Psoas muscle (tissue), 8 donors: ENCODE results near the gene GNG7. TPM values are rescaled to one million over a fixed set of nuclear protein-coding genes. Genes with fewer than 3 reads are reported as not detected.
A peak's percentile ranks its signal among the peaks of the same experiment; 100 is the strongest.
"Not testable (repeated sequence)": the region's sequence is repeated elsewhere in the genome, so short reads cannot be mapped to it uniquely, and the experiment has no call there.

ENCODE experiments used
- ATAC-seq, 4 donors: fragments of 200-7000 bp; cut with Tn5 transposase; one replicate each; pipeline ENCODE4 v1.9.1; 2020; ENCODE audit warnings: moderate library complexity in 3 of 4, mild to moderate bottlenecking in 2 of 4
- DNase-seq, 2 donors: peaks; one replicate each; pipeline ENCODE4 v3.0.0-alpha.2; 2020
- H3K27ac ChIP-seq: fragments of 200-600 bp; one replicate; pipeline ENCODE4 v1.8.0; 2022
- H3K27me3 ChIP-seq, 3 donors: fragments of 200-600 bp in 1 of 3; one replicate each; pipeline versions ENCODE4 v1.6.1 to v1.8.0; 2013 to 2022; ENCODE audit warnings: low read length in 2 of 3, mild to moderate bottlenecking in 2 of 3, moderate library complexity in 1 of 3; ENCODE audit not compliant: insufficient read depth in 3 of 3
- H3K36me3 ChIP-seq, 2 donors: fragments of 200-600 bp in 1 of 2; one replicate each; pipeline versions ENCODE4 v1.6.1 to v1.8.0; 2013 to 2022; ENCODE audit warnings: low read depth in 1 of 2, mild to moderate bottlenecking in 1 of 2, moderate library complexity in 1 of 2; ENCODE audit not compliant: insufficient read depth in 1 of 2
- H3K4me1 ChIP-seq: fragments of 200-600 bp; one replicate; pipeline ENCODE4 v1.8.0; 2022
- H3K4me3 ChIP-seq: fragments of 200-600 bp; one replicate; pipeline ENCODE4 v1.8.0; 2022; ENCODE audit warnings: mild to moderate bottlenecking
- H3K9me3 ChIP-seq: fragments of 200-600 bp; one replicate; pipeline ENCODE4 v1.8.0; 2022
- WGBS, 3 donors: extraction: QIAGEN DNeasy Blood & Tissue Kit; methylation state at CpG; one replicate each; pipeline versions ENCODE4 v1.1.6 to v1.1.7; 2013; 5-methylcytosine and 5-hydroxymethylcytosine counted together
- intact Hi-C, 2 donors: fragments of 100-400 bp; cut with DNase I; formaldehyde crosslinking; loops; one replicate each; pipeline versions ENCODE4 v1.11.0 to v1.14.2; 2022
- polyA plus RNA-seq, 3 donors: library from polyadenylated mRNA; stranded (reverse); fragments of 200-250 nt; gene quantifications; one replicate each; pipeline ENCODE4 v1.2.3, GENCODE V29; 2013
- total RNA-seq, 4 donors: library from RNA; stranded (reverse); fragmentation: NEBNext Ultra II Directional in 2 of 4; extraction: Animal tissue kit (Norgen Biotek cat#: 25700) in 2 of 4; gene quantifications; one replicate each; pipeline versions ENCODE4 v1.2.1 to v1.2.4, GENCODE V29; 2021 to 2023
- TF ChIP-seq, protein P1 (sequence below): fragments of 200-600 bp; IDR thresholded peaks from one replicate; pipeline ENCODE4 v1.8.0; 2022; ENCODE audit warnings: antibody characterized with exemption
- donor health status: healthy with polysubstance abuse.
- donor health status: DM: no; HTN: no; CAD: no; lungs with moderate emphysema.
- donor health status: Bipolar disorder and iron deficiency.
- donor health status: healthy.
- donor health status: DM: yes; HTN: yes; CAD: no.
- donor health status: DM: no; HTN: no; CAD: no.
- donor health status: DM: no; HTN: no; CAD: no.
- donor health status: DM: yes; HTN: yes; CAD: no.

GNG7 gene
- total and polyA plus RNA-seq, 7 donors, result 0.48 to 5.4 (median 1.2) TPM

GRCh38 chr19:2610637-2611482 lies 91.6 kb downstream of the GNG7 start:
- WGBS, 3 donors, result 9 to 11% (median 11%) methylated on average over 45 to 46 of the region's 46 CpGs
- TF ChIP-seq, protein P1, sequence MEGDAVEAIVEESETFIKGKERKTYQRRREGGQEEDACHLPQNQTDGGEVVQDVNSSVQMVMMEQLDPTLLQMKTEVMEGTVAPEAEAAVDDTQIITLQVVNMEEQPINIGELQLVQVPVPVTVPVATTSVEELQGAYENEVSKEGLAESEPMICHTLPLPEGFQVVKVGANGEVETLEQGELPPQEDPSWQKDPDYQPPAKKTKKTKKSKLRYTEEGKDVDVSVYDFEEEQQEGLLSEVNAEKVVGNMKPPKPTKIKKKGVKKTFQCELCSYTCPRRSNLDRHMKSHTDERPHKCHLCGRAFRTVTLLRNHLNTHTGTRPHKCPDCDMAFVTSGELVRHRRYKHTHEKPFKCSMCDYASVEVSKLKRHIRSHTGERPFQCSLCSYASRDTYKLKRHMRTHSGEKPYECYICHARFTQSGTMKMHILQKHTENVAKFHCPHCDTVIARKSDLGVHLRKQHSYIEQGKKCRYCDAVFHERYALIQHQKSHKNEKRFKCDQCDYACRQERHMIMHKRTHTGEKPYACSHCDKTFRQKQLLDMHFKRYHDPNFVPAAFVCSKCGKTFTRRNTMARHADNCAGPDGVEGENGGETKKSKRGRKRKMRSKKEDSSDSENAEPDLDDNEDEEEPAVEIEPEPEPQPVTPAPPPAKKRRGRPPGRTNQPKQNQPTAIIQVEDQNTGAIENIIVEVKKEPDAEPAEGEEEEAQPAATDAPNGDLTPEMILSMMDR, result peak; percentile 98
- ATAC-seq (peak; percentile 91 to 99 (median 97)), DNase-seq (peak; percentile 93 to 96)
- peak overlapping the region; percentile 76 for H3K27ac ChIP-seq
- intact Hi-C loops, result loop anchor here (1.0 to 5.0 kb wide), 4 partner anchors 32 to 137 kb away; partner anchors contain the start of gene GADD45B (in 1 of the 2)
- no peaks in the 10 kb centered on the region for H3K4me1 ChIP-seq
- H3K27me3 ChIP-seq, result no peaks in the 10 kb centered on the region
- no peaks in the 10 kb centered on the region for H3K9me3 ChIP-seq
- no peaks in the 10 kb centered on the region for H3K36me3 ChIP-seq
- peak overlapping the region; percentile 67 for H3K4me3 ChIP-seq

DNA sequence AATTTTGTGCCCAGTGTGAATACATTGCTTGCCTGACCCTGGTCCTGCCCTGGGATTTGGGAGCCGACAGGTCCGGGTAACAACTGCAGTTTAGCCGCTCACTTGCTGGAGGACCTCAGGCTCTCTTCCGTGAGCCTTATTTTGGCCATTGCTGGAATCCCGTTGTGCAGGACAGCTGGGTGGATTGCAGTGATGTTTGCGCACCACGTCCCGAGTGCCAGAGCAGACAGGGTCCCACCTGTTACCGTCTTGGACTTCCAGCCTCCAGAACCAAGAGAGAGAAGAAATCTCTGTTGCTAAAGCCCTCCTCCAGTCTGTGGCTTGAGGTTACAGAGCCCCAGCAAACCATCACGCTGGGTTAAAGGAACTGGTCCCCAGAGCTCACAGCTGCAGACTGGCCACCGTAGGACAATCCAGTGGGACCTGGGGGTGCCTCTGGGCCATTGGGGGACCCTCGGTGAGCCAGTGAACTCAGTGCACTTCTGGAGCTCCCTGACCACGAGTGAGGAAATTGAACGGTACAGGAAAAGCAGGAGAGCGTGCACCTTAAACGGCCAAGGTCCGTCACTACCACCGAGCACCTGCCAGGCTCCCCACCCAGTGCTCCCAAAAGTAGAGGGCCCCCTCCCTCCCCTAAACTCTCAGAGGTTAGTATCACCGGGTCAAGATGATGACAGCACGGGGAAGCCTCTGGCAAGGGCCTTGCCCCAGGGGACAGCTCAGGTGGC lies 92.9 kb downstream of the GNG7 start:
- H3K9me3 ChIP-seq, result no peaks in the 10 kb centered on the region
- no peaks in the 10 kb centered on the region for H3K4me1 ChIP-seq
- no peak for DNase-seq
- no peaks in the 10 kb centered on the region for H3K27me3 ChIP-seq
- ATAC-seq, result no peak
- WGBS, 3 donors, result 61 to 70% (median 63%) methylated on average over 20 of the region's 20 CpGs
- H3K4me3 ChIP-seq, result no peak overlapping the region
- TF ChIP-seq, protein P1, result no peak
- intact Hi-C loops, result loop anchor here (2.0 to 5.0 kb wide), 3 partner anchors 31 to 133 kb away; partner anchors contain the start of gene GADD45B (in 1 of the 2)
- H3K27ac ChIP-seq, result no peak overlapping the region
- no peaks in the 10 kb centered on the region for H3K36me3 ChIP-seq

- H3K27ac ChIP-seq, intact Hi-C loops, H3K27me3 ChIP-seq, H3K9me3 ChIP-seq, H3K4me3 ChIP-seq, ATAC-seq, DNase-seq, H3K36me3 ChIP-seq, H3K4me1 ChIP-seq: not testable (repeated sequence)
- 81 to 90% (median 89%) methylated on average over 7 of the region's 7 CpGs for WGBS, 3 donors
Measured at GRCh38 chr19:2609034-2609388, 93.5 kb downstream of the GNG7 start.

- intact Hi-C loops, result no loop called here
- H3K27me3 ChIP-seq, result no peaks in the 10 kb centered on the region
- H3K9me3 ChIP-seq, result no peaks in the 10 kb centered on the region
- DNase-seq (no peak), ATAC-seq (no peak)
- no peaks in the 10 kb centered on the region for H3K4me1 ChIP-seq
- H3K27ac ChIP-seq, result no peak overlapping the region
- TF ChIP-seq, protein P1, result no peak
- 85 to 91% (median 89%) methylated on average over 6 to 7 of the region's 7 CpGs for WGBS, 3 donors
- H3K36me3 ChIP-seq, result no peaks in the 10 kb centered on the region
- H3K4me3 ChIP-seq, result no peak overlapping the region
Measured at GRCh38 chr19:2608602-2608922, 93.9 kb downstream of the GNG7 start.
